ENCODE results near the gene PDILT.
A peak's percentile ranks its signal among the peaks of the same experiment; 100 is the strongest.

The PDILT gene

GRCh38 chr16:20388854-20389253 is 15.7 kb downstream of the PDILT start:
- no peak overlapping the region for H3K27ac Mint-ChIP-seq
- no peaks in the 10 kb centered on the region for H3K36me3 Mint-ChIP-seq
- no peak overlapping the region for H3K4me3 Mint-ChIP-seq
- peaks cover 21% of the 10 kb centered on the region for H3K27me3 Mint-ChIP-seq
- no peaks in the 10 kb centered on the region for H3K4me1 Mint-ChIP-seq
- ATAC-seq: no peak
- no peaks in the 10 kb centered on the region for H3K9me3 Mint-ChIP-seq

- no peak for ATAC-seq
- H3K4me1 Mint-ChIP-seq: peaks cover 4% of the 10 kb centered on the region
- H3K27me3 Mint-ChIP-seq: peaks cover 21% of the 10 kb centered on the region
- H3K9me3 Mint-ChIP-seq: no peaks in the 10 kb centered on the region
- no peak overlapping the region for H3K27ac Mint-ChIP-seq
- H3K36me3 Mint-ChIP-seq: no peaks in the 10 kb centered on the region
- no peak overlapping the region for H3K4me3 Mint-ChIP-seq
Observed at GRCh38 chr16:20387978-20388377, 16.6 kb downstream of the PDILT start.

- H3K9me3 Mint-ChIP-seq: no peaks in the 10 kb centered on the region
- H3K4me1 Mint-ChIP-seq: peaks cover 4% of the 10 kb centered on the region
- no peak overlapping the region for H3K4me3 Mint-ChIP-seq
- no peak overlapping the region for H3K27ac Mint-ChIP-seq
- ATAC-seq: no peak
- peaks cover 21% of the 10 kb centered on the region for H3K27me3 Mint-ChIP-seq
- H3K36me3 Mint-ChIP-seq: no peaks in the 10 kb centered on the region
Observed at GRCh38 chr16:20385844-20386832, 18.4 kb downstream of the PDILT start.

- Mint-ChIP-seq H3K4me3 (no peak overlapping the region), H3K36me3 (no peaks in the 10 kb centered on the region), H3K4me1 (peaks cover 4% of the 10 kb centered on the region), H3K27me3 (peaks cover 21% of the 10 kb centered on the region), H3K9me3 (no peaks in the 10 kb centered on the region), H3K27ac (no peak overlapping the region)
- ATAC-seq: peak; percentile 73
Observed at GRCh38 chr16:20383106-20384029, 21.2 kb downstream of the PDILT start.

GRCh38 chr16:20382202-20382948 is 22.2 kb downstream of the PDILT start:
- Mint-ChIP-seq H3K4me1 (peaks cover 4% of the 10 kb centered on the region), H3K27me3 (peaks cover 12% of the 10 kb centered on the region), H3K9me3 (no peaks in the 10 kb centered on the region), H3K27ac (no peak overlapping the region), H3K4me3 (no peak overlapping the region), H3K36me3 (no peaks in the 10 kb centered on the region)
- ATAC-seq: no peak

- H3K36me3 Mint-ChIP-seq: no peaks in the 10 kb centered on the region
- H3K27ac Mint-ChIP-seq: no peak overlapping the region
- no peaks in the 10 kb centered on the region for H3K27me3 Mint-ChIP-seq
- ATAC-seq: no peak
- H3K9me3 Mint-ChIP-seq: no peaks in the 10 kb centered on the region
- no peak overlapping the region for H3K4me3 Mint-ChIP-seq
- peaks cover 4% of the 10 kb centered on the region for H3K4me1 Mint-ChIP-seq
Observed at GRCh38 chr16:20380782-20381181, 23.8 kb downstream of the PDILT start.

GRCh38 chr16:20377181-20377580 is 27.4 kb downstream of the PDILT start:
- no peak for ATAC-seq

GRCh38 chr16:20372701-20373100 is 31.8 kb downstream of the PDILT start:
- H3K36me3 Mint-ChIP-seq: no peaks in the 10 kb centered on the region

More at GRCh38 chr16:20377181-20377580, 27.4 kb downstream of the PDILT start:
- Mint-ChIP-seq H3K36me3 (no peaks in the 10 kb centered on the region), H3K27ac (no peak overlapping the region), H3K4me1 (no peaks in the 10 kb centered on the region), H3K4me3 (no peak overlapping the region), H3K27me3 (no peaks in the 10 kb centered on the region), H3K9me3 (no peaks in the 10 kb centered on the region)

GRCh38 chr16:20369452-20370054 is 35.0 kb downstream of the PDILT start:
- H3K4me3 Mint-ChIP-seq: no peak overlapping the region
- no peak overlapping the region for H3K27ac Mint-ChIP-seq
- no peak for ATAC-seq
- H3K36me3 Mint-ChIP-seq: no peaks in the 10 kb centered on the region
- no peaks in the 10 kb centered on the region for H3K9me3 Mint-ChIP-seq
- no peaks in the 10 kb centered on the region for H3K4me1 Mint-ChIP-seq
- peaks cover 19% of the 10 kb centered on the region for H3K27me3 Mint-ChIP-seq

More at GRCh38 chr16:20372701-20373100, 31.8 kb downstream of the PDILT start:
- no peaks in the 10 kb centered on the region for H3K9me3 Mint-ChIP-seq
- H3K4me3 Mint-ChIP-seq: no peak overlapping the region
- ATAC-seq: no peak
- peaks cover 7% of the 10 kb centered on the region for H3K27me3 Mint-ChIP-seq
- no peak overlapping the region for H3K27ac Mint-ChIP-seq
- H3K4me1 Mint-ChIP-seq: no peaks in the 10 kb centered on the region

- ATAC-seq: no peak
- Mint-ChIP-seq H3K27ac (no peak overlapping the region), H3K4me3 (no peak overlapping the region), H3K27me3 (peaks cover 19% of the 10 kb centered on the region), H3K4me1 (no peaks in the 10 kb centered on the region), H3K36me3 (no peaks in the 10 kb centered on the region), H3K9me3 (no peaks in the 10 kb centered on the region)
Observed at GRCh38 chr16:20364051-20364450, 40.5 kb downstream of the PDILT start.

GRCh38 chr16:20363191-20363590 is 41.3 kb downstream of the PDILT start:
- Mint-ChIP-seq H3K4me3 (no peak overlapping the region), H3K9me3 (no peaks in the 10 kb centered on the region), H3K4me1 (no peaks in the 10 kb centered on the region), H3K27ac (no peak overlapping the region), H3K36me3 (no peaks in the 10 kb centered on the region), H3K27me3 (peaks cover 17% of the 10 kb centered on the region)
- ATAC-seq: no peak

GRCh38 chr16:20359997-20360396 is 44.5 kb downstream of the PDILT start:
- H3K27me3 Mint-ChIP-seq: no peaks in the 10 kb centered on the region
- no peaks in the 10 kb centered on the region for H3K36me3 Mint-ChIP-seq
- no peaks in the 10 kb centered on the region for H3K4me1 Mint-ChIP-seq
- H3K9me3 Mint-ChIP-seq: peaks cover 3% of the 10 kb centered on the region
- H3K4me3 Mint-ChIP-seq: no peak overlapping the region
- no peak overlapping the region for H3K27ac Mint-ChIP-seq
- ATAC-seq: no peak

- no peak for ATAC-seq
- Mint-ChIP-seq H3K4me1 (no peaks in the 10 kb centered on the region), H3K4me3 (no peak overlapping the region), H3K27me3 (no peaks in the 10 kb centered on the region), H3K36me3 (no peaks in the 10 kb centered on the region), H3K9me3 (peaks cover 3% of the 10 kb centered on the region), H3K27ac (no peak overlapping the region)
Observed at GRCh38 chr16:20355114-20355782, 49.3 kb downstream of the PDILT start.

- H3K9me3 Mint-ChIP-seq: peaks cover 3% of the 10 kb centered on the region
- H3K4me1 Mint-ChIP-seq: no peaks in the 10 kb centered on the region
- ATAC-seq: no peak
- no peaks in the 10 kb centered on the region for H3K27me3 Mint-ChIP-seq
- H3K27ac Mint-ChIP-seq: no peak overlapping the region
- no peaks in the 10 kb centered on the region for H3K36me3 Mint-ChIP-seq
- no peak overlapping the region for H3K4me3 Mint-ChIP-seq
Observed at GRCh38 chr16:20353379-20353778, 51.2 kb downstream of the PDILT start.

Data from stimulated activated memory B cell treated with anti-CD40 and anti-IgM and Interleukin-4, amounts not matched to agents 10 μg/mL and 1 μg/mL and 100 μg/mL, for 72 hours (primary cell).